Breast epithelium (tissue), 3 donors: Measurements from ENCODE around the gene MGAT1.

Experiments
- CTCF ChIP-seq, 3 donors: fragments of 450-650 bp; IDR thresholded peaks; one replicate each; pipeline ENCODE4 v1.5.1; 2016 to 2017; ENCODE audit warnings: antibody characterized with exemption in 3 of 3, mild to moderate bottlenecking in 3 of 3, moderate library complexity in 3 of 3
- POLR2A ChIP-seq: fragments of 450-650 bp; IDR thresholded peaks from one replicate; pipeline ENCODE4 v1.6.1; 2016; ENCODE audit warnings: antibody characterized with exemption, mild to moderate bottlenecking, moderate library complexity
- POLR2AphosphoS5 ChIP-seq, 3 donors: sonication (generic); formaldehyde crosslinking; IDR thresholded peaks; one replicate each; pipeline ENCODE4 v1.6.1; 2017; ENCODE audit warnings: antibody characterized with exemption in 3 of 3

- TF ChIP-seq CTCF (IDR thresholded peaks at IDR 0.05) (no peak), POLR2A (no peak), POLR2AphosphoS5 (IDR thresholded peaks at IDR 0.05) (no peak)
Measured at GRCh38 chr5:180824630-180825476, 22.2 kb upstream of the MGAT1 start.
